GM21360 (cell line): Measurements from ENCODE around the gene SURF1.

Experiments
- ATAC-seq: cut with Tn5 transposase; IDR thresholded peaks from one replicate; pipeline ENCODE4 v1.9.1; 2021; ENCODE audit warnings: mild to moderate bottlenecking, moderate library complexity; ENCODE audit not compliant: unreplicated experiment

SURF1 gene

GRCh38 chr9:133366435-133366834 is 10.1 kb upstream of the SURF1 start:
- no peak for ATAC-seq

- ATAC-seq = no peak
These were observed 6.2 kb upstream of the SURF1 start for GRCh38 chr9:133362359-133363044.

GRCh38 chr9:133361507-133362092 is 5.3 kb upstream of the SURF1 start:
- no peak for ATAC-seq

GRCh38 chr9:133360400-133361393 is 4.4 kb upstream of the SURF1 start:
- no peak for ATAC-seq

GRCh38 chr9:133359399-133360175 is 3.3 kb upstream of the SURF1 start:
- ATAC-seq = no peak

- ATAC-seq = no peak
These were observed 1.4 kb upstream of the SURF1 start for GRCh38 chr9:133357656-133358055.

GRCh38 chr9:133355881-133356357 is 368 bp downstream of the SURF1 start:
- ATAC-seq = no peak

- ATAC-seq = no peak
These were observed 1.5 kb downstream of the SURF1 start for GRCh38 chr9:133354766-133355165.

GRCh38 chr9:133353548-133353947 is 2.7 kb downstream of the SURF1 start:
- ATAC-seq = no peak

- no peak for ATAC-seq
These were observed 3.5 kb downstream of the SURF1 start for GRCh38 chr9:133352635-133353340.

GRCh38 chr9:133351908-133352634 is 4.2 kb downstream of the SURF1 start:
- ATAC-seq = no peak

GRCh38 chr9:133351526-133351907 is 4.8 kb downstream of the SURF1 start:
- no peak for ATAC-seq

- ATAC-seq = no peak
These were observed 6.2 kb downstream of the SURF1 start for GRCh38 chr9:133349965-133350616.

GRCh38 chr9:133348718-133349573 is 7.3 kb downstream of the SURF1 start:
- ATAC-seq = no peak

GRCh38 chr9:133347985-133348717 is 8.1 kb downstream of the SURF1 start, which contains the start of the genes MED22 and RPL7A:
TSS of gene MED22 (minus strand) at chr9:133348131. CDS start at chr9:133346662, 1,469 bp downstream.
TSS of gene RPL7A (plus strand) at chr9:133348218. CDS start at chr9:133348244, 26 bp downstream.
- peak; percentile 64 for ATAC-seq

GRCh38 chr9:133347515-133347984 is 8.7 kb downstream of the SURF1 start:
- peak; percentile 21 for ATAC-seq
